CD8-positive, alpha-beta memory T cell (primary cell): ENCODE data around the gene LSM7. TPM values are rescaled to one million over a fixed set of nuclear protein-coding genes. Genes with fewer than 3 reads are reported as not detected.

Experiments
- CTCF ChIA-PET: fragments of 350-600 bp; sonication (Branson Sonifier 250); formaldehyde crosslinking; loops from one replicate; lab custom pipeline; 2021; ENCODE audit warnings: antibody characterized with exemption; lab: Charles Lee
- POLR2A ChIA-PET: fragments of 350-600 bp; sonication (Branson Sonifier 250); formaldehyde crosslinking; loops from one replicate; lab custom pipeline; 2021; ENCODE audit warnings: antibody characterized with exemption; lab: Charles Lee
- DNase-seq, 5 donors: peaks; one replicate each; pipeline versions ENCODE4 v3.0.0 to v3.0.0-alpha.2; 2020 to 2022; ENCODE audit warnings: mixed read lengths in 1 of 5
- H3K27ac ChIP-seq: one replicate; pipeline ENCODE4 v1.7.0; 2013; ENCODE audit warnings: low read depth, mild to moderate bottlenecking, low read length, moderate library complexity
- H3K27me3 ChIP-seq: 2 replicates; pipeline ENCODE4 v1.7.0; 2013; ENCODE audit warnings: low read length, mild to moderate bottlenecking; ENCODE audit not compliant: insufficient read depth, poor library complexity, severe bottlenecking
- H3K36me3 ChIP-seq: 2 replicates; pipeline ENCODE4 v1.7.0; 2013; ENCODE audit warnings: mild to moderate bottlenecking, low read length, moderate library complexity; ENCODE audit not compliant: insufficient read depth
- H3K4me1 ChIP-seq: 2 replicates; pipeline ENCODE4 v1.7.0; 2013; ENCODE audit warnings: mild to moderate bottlenecking, low read length, moderate library complexity; ENCODE audit not compliant: insufficient read depth
- H3K4me3 ChIP-seq: 2 replicates; pipeline ENCODE4 v1.7.0; 2013; ENCODE audit warnings: mild to moderate bottlenecking, low read length
- H3K9me3 ChIP-seq: 2 replicates; pipeline ENCODE4 v1.7.0; 2013; ENCODE audit warnings: mild to moderate bottlenecking, low read length
- H3K27ac Mint-ChIP-seq, 8 donors: one replicate each; pipeline ENCODE4 v1.8.0; 2020 to 2021; ENCODE audit warnings: mixed read lengths in 8 of 8, mild to moderate bottlenecking in 6 of 8, inconsistent platforms in 3 of 8, moderate library complexity in 3 of 8
- H3K27me3 Mint-ChIP-seq, 2 donors: one replicate each; pipeline ENCODE4 v1.8.0; 2020 to 2021; ENCODE audit warnings: mixed read lengths in 2 of 2, mild to moderate bottlenecking in 1 of 2, moderate library complexity in 1 of 2
- H3K36me3 Mint-ChIP-seq, 3 donors: one replicate each; pipeline ENCODE4 v1.8.0; 2020 to 2021; ENCODE audit warnings: mixed read lengths in 3 of 3, inconsistent platforms in 1 of 3, mild to moderate bottlenecking in 1 of 3
- H3K4me1 Mint-ChIP-seq, 3 donors: one replicate each; pipeline ENCODE4 v1.8.0; 2020 to 2021; ENCODE audit warnings: mixed read lengths in 3 of 3, inconsistent platforms in 1 of 3, mild to moderate bottlenecking in 1 of 3
- H3K4me3 Mint-ChIP-seq, 7 donors: one replicate each; pipeline ENCODE4 v1.8.0; 2020 to 2021; ENCODE audit warnings: mixed read lengths in 7 of 7, mild to moderate bottlenecking in 6 of 7, moderate library complexity in 4 of 7, inconsistent platforms in 2 of 7
- H3K9me3 Mint-ChIP-seq, 5 donors: one replicate each; pipeline ENCODE4 v1.8.0; 2020 to 2022; ENCODE audit warnings: mixed read lengths in 5 of 5, mild to moderate bottlenecking in 3 of 5, moderate library complexity in 2 of 5, inconsistent platforms in 1 of 5
- polyA plus RNA-seq: library from polyadenylated mRNA; unstranded; fragments of 300-500 nt; fragmentation: Illumina TruSeq; gene quantifications from one replicate; pipeline ENCODE4 v1.2.3, GENCODE V29; 2021
- total RNA-seq, 2 experiments: library from RNA; stranded (reverse); gene quantifications; one replicate each; pipeline ENCODE4 v1.2.3, GENCODE V29; 2021

Gene LSM7
- total and polyA plus RNA-seq, 3 experiments from 2014 or later = 162 to 168 (median 163) TPM

GRCh38 chr19:2278459-2279158, 49.8 kb downstream of the LSM7 start:
- H3K27me3 ChIP-seq = no peaks in the 10 kb centered on the region
- POLR2A ChIA-PET = no interaction called here
- H3K36me3 ChIP-seq = no peaks in the 10 kb centered on the region
- peaks cover 0 to 21% (median 2%) of the 10 kb centered on the region in 3 donors for H3K36me3 Mint-ChIP-seq
- H3K27ac Mint-ChIP-seq = peak overlapping the region in 2 of 8 donors; percentile 36 to 47
- H3K4me1 ChIP-seq = peaks cover 27% of the 10 kb centered on the region
- no peak for DNase-seq
- H3K27ac ChIP-seq = no peak overlapping the region
- no peak overlapping the region for H3K4me3 ChIP-seq
- peak overlapping the region in 2 of 7 donors; percentile 30 to 65 for H3K4me3 Mint-ChIP-seq
- CTCF ChIA-PET = interaction anchor here (1.1 to 1.5 kb wide), 2 partner anchors 10 to 39 kb away, joined by 3 to 5 read pairs; no protein-coding TSS in a partner anchor
- no peaks in the 10 kb centered on the region for H3K27me3 Mint-ChIP-seq
- H3K9me3 ChIP-seq = no peaks in the 10 kb centered on the region
- H3K4me1 Mint-ChIP-seq = peaks cover 24 to 37% (median 27%) of the 10 kb centered on the region in 3 donors
- H3K9me3 Mint-ChIP-seq = no peaks in the 10 kb centered on the region

GRCh38 chr19:2277138-2277537, 51.2 kb downstream of the LSM7 start:
- no peaks in the 10 kb centered on the region for H3K27me3 Mint-ChIP-seq
- H3K9me3 Mint-ChIP-seq = no peaks in the 10 kb centered on the region
- peaks cover 24 to 42% (median 28%) of the 10 kb centered on the region in 3 donors for H3K4me1 Mint-ChIP-seq
- peaks cover 0 to 34% (median 4%) of the 10 kb centered on the region in 3 donors for H3K36me3 Mint-ChIP-seq
- Histone ChIP-seq H3K4me1 (peaks cover 33% of the 10 kb centered on the region), H3K27ac (no peak overlapping the region), H3K4me3 (no peak overlapping the region), H3K9me3 (no peaks in the 10 kb centered on the region), H3K27me3 (no peaks in the 10 kb centered on the region), H3K36me3 (peaks cover 6% of the 10 kb centered on the region)
- H3K27ac Mint-ChIP-seq = peak overlapping the region in 3 of 8 donors; percentile 43 to 83 (median 63)
- CTCF ChIA-PET = interaction anchor here (0.8 to 1.6 kb wide), 4 partner anchors 9 to 334 kb away, joined by 3 to 4 read pairs (median 3); no protein-coding TSS in a partner anchor
- POLR2A ChIA-PET = interaction anchor here (2.2 kb wide), 1 partner anchor 12 kb away, joined by 11 read pairs; no protein-coding TSS in a partner anchor
- DNase-seq = no peak
- H3K4me3 Mint-ChIP-seq = peak overlapping the region in 3 of 7 donors; percentile 41 to 80 (median 75)

GRCh38 chr19:2276429-2276986, 51.9 kb downstream of the LSM7 start:
- peaks cover 10% of the 10 kb centered on the region for H3K36me3 ChIP-seq
- peak overlapping the region in 2 of 8 donors; percentile 11 to 83 for H3K27ac Mint-ChIP-seq
- no peaks in the 10 kb centered on the region for H3K27me3 ChIP-seq
- H3K9me3 ChIP-seq = no peaks in the 10 kb centered on the region
- no peak for DNase-seq
- ChIA-PET CTCF (interaction anchor here (1.2 to 6.8 kb wide), 4 partner anchors 13 to 335 kb away, joined by 3 to 70 read pairs (median 8); partner anchors contain the start of genes PLEKHJ1 and SF3A2), POLR2A (interaction anchor here (1.0 to 2.2 kb wide), 2 partner anchors 13 to 117 kb away, joined by 4 to 11 read pairs; no protein-coding TSS in a partner anchor)
- H3K4me3 ChIP-seq = no peak overlapping the region
- no peak overlapping the region for H3K4me3 Mint-ChIP-seq
- peaks cover 25 to 42% (median 29%) of the 10 kb centered on the region in 3 donors for H3K4me1 Mint-ChIP-seq
- H3K9me3 Mint-ChIP-seq = no peaks in the 10 kb centered on the region
- H3K27ac ChIP-seq = no peak overlapping the region
- H3K4me1 ChIP-seq = peaks cover 33% of the 10 kb centered on the region
- peaks cover 0 to 3% of the 10 kb centered on the region in 2 donors for H3K27me3 Mint-ChIP-seq
- peaks cover 0 to 40% (median 8%) of the 10 kb centered on the region in 3 donors for H3K36me3 Mint-ChIP-seq

GRCh38 chr19:2275588-2276428, 52.6 kb downstream of the LSM7 start:
- Histone ChIP-seq H3K4me3 (no peak overlapping the region), H3K27ac (no peak overlapping the region), H3K36me3 (peaks cover 13% of the 10 kb centered on the region), H3K4me1 (peaks cover 36% of the 10 kb centered on the region), H3K9me3 (no peaks in the 10 kb centered on the region), H3K27me3 (no peaks in the 10 kb centered on the region)
- peaks cover 0 to 45% (median 9%) of the 10 kb centered on the region in 3 donors for H3K36me3 Mint-ChIP-seq
- no peak for DNase-seq
- no peaks in the 10 kb centered on the region for H3K9me3 Mint-ChIP-seq
- peaks cover 0 to 4% of the 10 kb centered on the region in 2 donors for H3K27me3 Mint-ChIP-seq
- CTCF ChIA-PET = interaction anchor here (1.1 to 6.8 kb wide), 13 partner anchors 9 to 133 kb away, joined by 3 to 70 read pairs (median 12); partner anchors contain the start of genes PEAK3, PLEKHJ1 and SF3A2
- POLR2A ChIA-PET = interaction anchor here (0.9 to 7.8 kb wide), 5 partner anchors 7 to 118 kb away, joined by 4 to 67 read pairs (median 7); partner anchors contain the start of genes PEAK3 and SF3A2
- H3K27ac Mint-ChIP-seq = no peak overlapping the region
- peaks cover 27 to 43% (median 31%) of the 10 kb centered on the region in 3 donors for H3K4me1 Mint-ChIP-seq
- no peak overlapping the region for H3K4me3 Mint-ChIP-seq

- Mint-ChIP-seq H3K9me3 (no peaks in the 10 kb centered on the region), H3K27me3 (peaks cover 0 to 4% of the 10 kb centered on the region in 2 donors), H3K36me3 (peaks cover 0 to 46% (median 9%) of the 10 kb centered on the region in 3 donors), H3K4me3 (peak overlapping the region in 4 of 7 donors; percentile 31 to 64 (median 38)), H3K27ac (peak overlapping the region in 7 of 8 donors; percentile 35 to 96 (median 76)), H3K4me1 (peaks cover 27 to 41% (median 31%) of the 10 kb centered on the region in 3 donors)
- H3K9me3 ChIP-seq = no peaks in the 10 kb centered on the region
- H3K27me3 ChIP-seq = no peaks in the 10 kb centered on the region
- no peak overlapping the region for H3K27ac ChIP-seq
- H3K4me3 ChIP-seq = no peak overlapping the region
- DNase-seq = peak in 3 of 5 donors; percentile 51 to 74 (median 53)
- H3K36me3 ChIP-seq = peaks cover 13% of the 10 kb centered on the region
- ChIA-PET CTCF (interaction anchor here (1.1 to 6.8 kb wide), 16 partner anchors 9 to 134 kb away, joined by 3 to 70 read pairs (median 8); partner anchors contain the start of genes PEAK3, PLEKHJ1 and SF3A2), POLR2A (interaction anchor here (0.6 to 7.8 kb wide), 10 partner anchors 8 to 203 kb away, joined by 3 to 67 read pairs (median 4); partner anchors contain the start of genes LSM7, PEAK3, SF3A2 and SPPL2B)
- peaks cover 36% of the 10 kb centered on the region for H3K4me1 ChIP-seq
Observed at GRCh38 chr19:2274931-2275535, 53.4 kb downstream of the LSM7 start.

GRCh38 chr19:2274185-2274711, 54.1 kb downstream of the LSM7 start:
- Mint-ChIP-seq H3K27ac (peak overlapping the region; percentile 70 to 96 (median 84)), H3K27me3 (peaks cover 0 to 6% of the 10 kb centered on the region in 2 donors), H3K9me3 (peaks cover 0 to 3% (median 0%) of the 10 kb centered on the region in 5 donors), H3K4me3 (peak overlapping the region; percentile 11 to 99 (median 63)), H3K36me3 (peaks cover 0 to 52% (median 9%) of the 10 kb centered on the region in 3 donors), H3K4me1 (peaks cover 27 to 41% (median 31%) of the 10 kb centered on the region in 3 donors)
- no peak for DNase-seq
- H3K4me1 ChIP-seq = peaks cover 36% of the 10 kb centered on the region
- H3K9me3 ChIP-seq = no peaks in the 10 kb centered on the region
- CTCF ChIA-PET = interaction anchor here (0.8 to 6.8 kb wide), 18 partner anchors 10 to 135 kb away, joined by 3 to 70 read pairs (median 5); partner anchors contain the start of genes PEAK3, PLEKHJ1 and SF3A2
- POLR2A ChIA-PET = interaction anchor here (0.6 to 7.8 kb wide), 9 partner anchors 9 to 203 kb away, joined by 3 to 67 read pairs (median 3); partner anchors contain the start of genes LSM7, PEAK3, SF3A2 and SPPL2B
- H3K27ac ChIP-seq = no peak overlapping the region
- H3K4me3 ChIP-seq = no peak overlapping the region
- peaks cover 13% of the 10 kb centered on the region for H3K36me3 ChIP-seq
- no peaks in the 10 kb centered on the region for H3K27me3 ChIP-seq
